GM19035 (cell line): ENCODE data around the gene SYT5.
"Not testable (repeated sequence)": the region's sequence is repeated elsewhere in the genome, so short reads cannot be mapped to it uniquely, and the experiment has no call there.

ENCODE experiments used
- ATAC-seq: cut with Tn5 transposase; IDR thresholded peaks from one replicate; pipeline ENCODE4 v1.9.1; 2021; ENCODE audit not compliant: unreplicated experiment

The SYT5 gene

GRCh38 chr19:55179606-55180484 is at the start of gene SYT5:
TSS of gene SYT5 (minus strand) at chr19:55180289. CDS start at chr19:55179041, 1,248 bp downstream.
- ATAC-seq = peak; percentile 7

- ATAC-seq = no peak
Measured at GRCh38 chr19:55229789-55230182, 49.7 kb upstream of the SYT5 start.

DNA sequence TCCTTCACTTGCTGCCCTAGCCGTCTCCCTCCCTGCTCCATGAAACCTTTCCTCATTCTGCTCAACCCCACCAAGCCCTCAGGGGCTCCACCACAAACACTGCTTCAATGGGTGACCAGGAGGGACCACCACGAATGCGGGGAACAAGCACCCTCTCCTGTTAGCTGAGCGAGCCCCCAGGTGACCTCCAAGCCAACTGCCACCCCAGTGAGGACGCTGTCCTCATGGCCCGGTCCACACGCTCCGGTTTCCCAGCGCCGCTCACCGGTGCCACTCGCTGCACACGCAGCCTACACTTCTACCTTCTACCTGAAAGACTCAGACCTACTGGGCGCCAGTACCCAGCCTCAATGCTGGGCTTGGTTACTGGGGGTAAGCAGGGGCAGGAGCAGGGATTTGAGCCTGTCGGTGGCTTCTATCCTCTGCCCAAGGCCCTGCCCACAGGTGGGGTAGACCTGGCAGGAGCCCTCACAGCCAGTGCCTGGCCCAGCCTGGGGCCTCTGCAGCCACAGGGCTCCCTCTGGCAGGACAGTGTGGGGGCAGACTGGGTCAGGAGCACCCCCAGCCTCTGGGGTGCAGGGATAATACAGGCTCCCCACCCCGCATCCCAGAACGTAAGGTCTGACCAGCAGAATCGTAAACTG is 49.2 kb upstream of the SYT5 start:
- no peak for ATAC-seq

DNA sequence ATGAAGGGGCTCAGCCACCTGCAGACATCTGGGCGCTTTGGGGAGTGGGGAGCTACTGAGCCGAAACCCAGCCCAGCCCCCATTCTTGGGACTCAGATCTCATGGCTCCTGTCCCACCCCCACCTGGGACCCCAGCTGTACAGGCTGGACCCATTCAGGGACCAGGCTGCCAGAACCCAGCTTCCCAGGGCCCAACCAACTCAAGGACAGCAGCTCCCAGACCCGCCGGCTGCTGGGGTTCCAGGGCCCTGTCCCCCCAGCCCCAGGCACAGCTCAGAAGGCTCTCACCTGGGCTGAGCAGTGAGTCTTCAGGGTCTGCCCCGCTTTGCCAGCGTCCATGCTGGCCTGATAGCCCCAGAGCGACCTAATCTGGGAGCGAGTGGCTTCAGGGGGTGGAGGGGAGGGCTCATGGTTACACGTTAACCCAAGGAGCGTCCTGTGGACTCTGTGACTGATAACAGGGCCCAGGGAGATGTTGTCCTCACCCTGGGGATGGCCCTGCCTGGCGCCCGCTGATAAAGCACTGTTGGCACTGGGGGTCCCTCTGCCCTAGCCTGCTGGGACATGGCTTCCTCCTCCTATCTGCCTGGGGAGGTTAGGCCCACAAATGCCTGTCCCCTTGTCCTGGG is 48.4 kb upstream of the SYT5 start, which contains the start of gene TMEM86B:
TMEM86B (minus strand) TSS at position 361 of the 629 bp plus-strand sequence; CDS start at position 339, 22 bp downstream.
- ATAC-seq = no peak

- ATAC-seq = no peak
Measured at GRCh38 chr19:55228015-55228391, 47.9 kb upstream of the SYT5 start.

GRCh38 chr19:55227241-55228014 is 47.3 kb upstream of the SYT5 start:
- no peak for ATAC-seq

GRCh38 chr19:55226788-55227187 is 46.7 kb upstream of the SYT5 start:
- no peak for ATAC-seq

DNA sequence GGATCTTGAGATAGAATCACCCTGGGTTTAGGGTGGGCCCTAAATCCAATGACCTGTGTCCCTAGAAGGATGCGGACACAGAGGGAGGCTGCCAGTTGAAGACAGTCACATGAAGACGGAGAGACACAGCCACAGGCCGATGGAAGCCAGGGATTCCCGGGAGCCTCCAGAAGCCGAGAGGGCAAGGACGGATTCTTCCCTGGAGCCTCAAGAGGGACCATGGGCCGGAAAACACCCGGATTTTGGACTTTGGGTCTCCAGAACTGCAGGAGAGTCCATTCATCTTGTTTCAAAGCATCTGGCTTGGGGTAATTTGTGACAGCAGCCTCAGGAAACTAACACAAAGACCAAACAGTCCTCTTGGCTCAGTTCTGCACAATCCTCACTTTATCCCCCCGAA is 46.2 kb upstream of the SYT5 start:
- no peak for ATAC-seq

DNA sequence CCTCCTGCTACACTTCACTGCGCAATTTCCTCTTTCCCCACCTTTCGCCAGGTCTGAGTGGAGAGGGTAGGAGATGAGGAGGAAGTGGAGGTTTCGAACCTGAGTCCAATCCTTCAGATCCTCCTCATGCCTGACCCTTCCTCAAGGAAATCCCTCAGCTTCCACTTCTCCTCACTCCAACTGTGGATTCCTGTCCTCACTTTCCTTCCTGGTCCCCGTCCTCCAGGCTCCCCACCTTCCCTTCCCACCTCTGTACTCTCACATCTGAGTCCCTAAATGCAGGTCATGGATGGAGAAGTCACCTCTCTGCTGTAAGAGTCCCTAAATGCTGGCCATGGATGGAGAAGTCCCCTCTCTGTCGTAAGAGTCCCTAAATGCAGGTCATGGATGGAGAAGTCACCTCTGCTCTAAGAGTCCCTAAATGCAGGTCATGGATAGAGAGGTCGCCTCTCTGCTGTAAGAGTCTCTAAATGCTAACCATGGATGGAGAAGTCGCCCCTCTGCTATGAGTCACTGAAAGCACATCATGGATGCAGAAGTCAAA is 45.4 kb upstream of the SYT5 start:
- no peak for ATAC-seq

- ATAC-seq = not testable (repeated sequence)
Measured at GRCh38 chr19:55224679-55225414, 44.8 kb upstream of the SYT5 start.

- ATAC-seq = no peak
Measured at GRCh38 chr19:55224038-55224665, 44.1 kb upstream of the SYT5 start.

- no peak for ATAC-seq
Measured at GRCh38 chr19:55223291-55224037, 43.4 kb upstream of the SYT5 start.

- no peak for ATAC-seq
Measured at GRCh38 chr19:55220525-55220924, 40.4 kb upstream of the SYT5 start.

- ATAC-seq = no peak
Measured at GRCh38 chr19:55216461-55217198, 36.5 kb upstream of the SYT5 start.

DNA sequence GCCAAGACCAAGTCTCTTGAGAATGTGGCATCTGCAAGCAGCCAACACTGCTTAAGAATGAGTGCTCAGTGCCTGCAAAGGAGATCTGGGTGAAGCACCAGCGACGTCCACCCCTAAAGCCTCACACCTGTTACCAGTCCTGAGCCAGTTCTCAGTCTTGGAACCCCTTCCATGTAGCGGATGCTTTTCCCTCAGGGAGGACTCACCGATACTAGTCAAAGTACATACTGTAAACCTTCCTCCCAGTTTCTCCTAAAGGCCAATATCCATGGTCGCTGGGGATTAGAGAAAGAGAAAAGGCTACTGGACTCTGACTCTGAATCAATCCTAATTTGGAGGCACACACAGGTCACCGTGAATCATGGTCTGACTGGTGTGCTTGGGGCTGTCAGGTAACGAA is 33.5 kb upstream of the SYT5 start:
- ATAC-seq = no peak

GRCh38 chr19:55212447-55212846 is 32.4 kb upstream of the SYT5 start:
- ATAC-seq = no peak

GRCh38 chr19:55209693-55210472 is 29.8 kb upstream of the SYT5 start:
- no peak for ATAC-seq
